ENCODE data around the gene NRP2.

DNA sequence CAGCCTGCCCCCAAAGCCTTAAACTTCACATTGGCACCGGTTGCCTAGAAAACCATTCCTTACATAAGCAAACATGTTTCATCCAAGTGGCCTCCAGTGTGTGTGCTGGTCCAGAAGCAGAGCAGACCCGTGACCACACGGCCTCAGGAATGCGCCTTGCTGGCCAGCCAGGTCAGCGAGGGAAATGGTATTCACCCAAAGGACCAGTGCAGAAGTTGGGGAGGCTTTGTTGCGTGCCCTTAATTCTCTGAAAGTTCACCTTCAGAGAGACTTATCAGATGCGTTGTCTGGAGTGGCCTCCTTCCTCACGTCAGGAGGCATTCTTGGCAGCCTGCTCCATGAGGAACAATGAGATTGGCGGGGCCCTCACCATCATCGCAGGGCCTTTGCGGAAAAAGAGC lies 25.9 kb downstream of the NRP2 start:
- TF ChIP-seq CTCF (IDR thresholded peaks at IDR 0.05; ENCODE audit: low read depth, low read length, poor library complexity, severe bottlenecking) (no peak), EZH2phosphoT487 (IDR thresholded peaks at IDR 0.05; ENCODE audit: borderline replicate concordance, low read length) (no peak)

Data from DOHH2 (cell line).